Stimulated activated CD4-positive, alpha-beta T cell treated with anti-CD3 and anti-CD28 coated beads, TNF-alpha, amount 100 ng/mL, for 24 hours (primary cell): ENCODE data around the gene CHMP6.

Experiments used
- DNase-seq, 3 experiments: peaks; one replicate each; pipeline ENCODE4 v3.0.0-alpha.2; 2020; ENCODE audit warnings: low read depth in 3 of 3

The CHMP6 gene

GRCh38 chr17:80992077-80992947, 671 bp downstream of the CHMP6 start:
- DNase-seq: no peak

GRCh38 chr17:80992948-80993624, 1.4 kb downstream of the CHMP6 start:
- no peak for DNase-seq

GRCh38 chr17:80995131-80995530, 3.5 kb downstream of the CHMP6 start:
- no peak for DNase-seq

GRCh38 chr17:80996422-80997305, 5.0 kb downstream of the CHMP6 start:
- DNase-seq: no peak

- DNase-seq: no peak
These were observed 5.9 kb downstream of the CHMP6 start for GRCh38 chr17:80997424-80998117.

GRCh38 chr17:80998118-80998747, 6.6 kb downstream of the CHMP6 start:
- DNase-seq: no peak

GRCh38 chr17:80998748-80999535, 7.3 kb downstream of the CHMP6 start:
- DNase-seq: no peak

GRCh38 chr17:80999536-81000333, 8.1 kb downstream of the CHMP6 start:
- no peak for DNase-seq

- DNase-seq: no peak
These were observed 8.6 kb downstream of the CHMP6 start for GRCh38 chr17:81000334-81000630.

GRCh38 chr17:81000631-81001357, 9.2 kb downstream of the CHMP6 start:
- no peak for DNase-seq

GRCh38 chr17:81002013-81002384, 10.4 kb downstream of the CHMP6 start:
- DNase-seq: no peak

GRCh38 chr17:81002409-81003361, 11.0 kb downstream of the CHMP6 start:
- DNase-seq: no peak

GRCh38 chr17:81003711-81004475, 12.3 kb downstream of the CHMP6 start:
- no peak for DNase-seq

- no peak for DNase-seq
These were observed 15.2 kb downstream of the CHMP6 start for GRCh38 chr17:81006891-81007290.

- no peak for DNase-seq
These were observed 16.5 kb downstream of the CHMP6 start for GRCh38 chr17:81008140-81008539.

- no peak for DNase-seq
These were observed 17.5 kb downstream of the CHMP6 start for GRCh38 chr17:81009136-81009535.

- DNase-seq: no peak
These were observed 19.3 kb downstream of the CHMP6 start for GRCh38 chr17:81010935-81011334.
